Brain microvascular endothelial cell (primary cell): ENCODE results near the gene MMP14.
"Not testable (repeated sequence)": the region's sequence is repeated elsewhere in the genome, so short reads cannot be mapped to it uniquely, and the experiment has no call there.

Experiments
- DNase-seq: peaks from one replicate; pipeline ENCODE4 v3.0.0-alpha.2; 2020
- H3K27ac ChIP-seq: fragments of 250-450 bp; sonication (Bioruptor Pico); 2 replicates; pipeline ENCODE4 v1.5.1; 2020; ENCODE audit warnings: mild to moderate bottlenecking, moderate library complexity
- H3K27me3 ChIP-seq: fragments of 250-450 bp; sonication (Bioruptor Pico); replicated peaks from 2 replicates; pipeline ENCODE4 v1.5.1; 2020; ENCODE audit warnings: mild to moderate bottlenecking
- H3K36me3 ChIP-seq: fragments of 250-450 bp; sonication (Bioruptor Pico); replicated peaks from 2 replicates; pipeline ENCODE4 v1.5.1; 2020; ENCODE audit warnings: mild to moderate bottlenecking
- H3K4me3 ChIP-seq: 2 replicates; pipeline ENCODE4 v1.5.1; 2011; ENCODE audit warnings: low read depth, mild to moderate bottlenecking, control low read depth, low read length, moderate library complexity
- in situ Hi-C: cut with HindIII; loops from 2 replicates; pipeline ENCODE4 v1.10.0; 2017; ENCODE audit warnings: low sequenced_read_pairs, low pct_ligation_motif_present
- TF ChIP-seq, protein P1 (sequence below): IDR thresholded peaks from 2 replicates; pipeline ENCODE4 v1.5.1; 2011; ENCODE audit warnings: low read depth, mild to moderate bottlenecking, moderate library complexity, low read length, control low read depth, inconsistent platforms; ENCODE audit errors: missing control alignments

The MMP14 gene

DNA sequence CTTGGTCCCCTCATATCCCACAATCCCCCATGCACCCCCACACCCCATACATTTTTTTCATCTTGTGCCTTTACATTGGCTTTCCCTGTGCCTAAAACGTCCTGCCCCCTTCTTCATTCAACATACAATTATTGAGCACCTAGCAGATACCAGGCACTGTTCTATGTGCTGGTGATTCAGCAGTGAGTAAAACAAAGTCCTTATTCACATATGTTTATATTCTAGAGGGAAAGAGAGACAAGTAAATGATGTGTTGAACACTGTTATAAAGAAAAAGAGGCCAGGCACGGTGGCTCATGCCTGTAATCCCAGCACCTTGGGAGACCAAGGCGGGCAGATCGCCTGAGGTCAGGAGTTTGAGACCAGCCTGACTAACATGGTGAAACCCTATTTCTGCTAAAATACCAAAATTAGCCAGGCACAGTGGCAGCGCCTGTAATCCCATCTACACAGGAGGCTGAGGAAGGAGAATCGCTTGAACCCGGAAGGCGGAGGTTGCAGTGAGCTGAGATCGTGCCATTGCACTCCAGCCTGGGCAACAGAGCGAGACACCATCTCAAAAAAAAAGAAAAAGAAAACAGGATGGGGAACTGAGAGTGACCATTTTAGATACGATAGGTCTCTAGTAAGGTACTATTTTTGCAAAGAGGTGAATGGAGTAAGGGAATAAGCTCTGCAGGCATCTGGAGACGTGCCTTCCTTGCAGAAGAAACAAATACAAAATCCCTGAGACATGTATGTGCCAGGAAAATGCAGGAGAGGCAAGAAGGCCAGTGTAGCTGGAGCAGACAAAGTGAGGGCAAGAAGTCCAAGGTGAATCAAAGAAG, 33.3 kb upstream of the MMP14 start:
- Histone ChIP-seq H3K27me3 (no peaks in the 10 kb centered on the region), H3K36me3 (no peaks in the 10 kb centered on the region), H3K27ac (no peak overlapping the region), H3K4me3 (no peak overlapping the region)
- in situ Hi-C loops, result no loop called here
- TF ChIP-seq, protein P1, sequence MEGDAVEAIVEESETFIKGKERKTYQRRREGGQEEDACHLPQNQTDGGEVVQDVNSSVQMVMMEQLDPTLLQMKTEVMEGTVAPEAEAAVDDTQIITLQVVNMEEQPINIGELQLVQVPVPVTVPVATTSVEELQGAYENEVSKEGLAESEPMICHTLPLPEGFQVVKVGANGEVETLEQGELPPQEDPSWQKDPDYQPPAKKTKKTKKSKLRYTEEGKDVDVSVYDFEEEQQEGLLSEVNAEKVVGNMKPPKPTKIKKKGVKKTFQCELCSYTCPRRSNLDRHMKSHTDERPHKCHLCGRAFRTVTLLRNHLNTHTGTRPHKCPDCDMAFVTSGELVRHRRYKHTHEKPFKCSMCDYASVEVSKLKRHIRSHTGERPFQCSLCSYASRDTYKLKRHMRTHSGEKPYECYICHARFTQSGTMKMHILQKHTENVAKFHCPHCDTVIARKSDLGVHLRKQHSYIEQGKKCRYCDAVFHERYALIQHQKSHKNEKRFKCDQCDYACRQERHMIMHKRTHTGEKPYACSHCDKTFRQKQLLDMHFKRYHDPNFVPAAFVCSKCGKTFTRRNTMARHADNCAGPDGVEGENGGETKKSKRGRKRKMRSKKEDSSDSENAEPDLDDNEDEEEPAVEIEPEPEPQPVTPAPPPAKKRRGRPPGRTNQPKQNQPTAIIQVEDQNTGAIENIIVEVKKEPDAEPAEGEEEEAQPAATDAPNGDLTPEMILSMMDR, result no peak
- DNase-seq, result no peak

DNA sequence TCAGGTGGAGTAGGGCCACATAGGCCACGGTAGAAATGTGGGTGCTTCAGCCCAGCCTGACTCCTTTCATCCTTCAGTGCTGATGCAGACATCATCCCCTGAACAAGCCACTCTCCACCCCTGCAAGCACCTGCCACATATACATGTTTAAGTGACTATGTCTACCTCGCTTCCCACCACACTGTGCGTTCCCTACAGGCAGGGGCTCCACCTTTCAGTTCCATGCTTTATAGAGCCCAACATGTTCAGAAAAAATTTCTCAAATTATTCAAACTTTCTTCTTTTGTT, 32.8 kb upstream of the MMP14 start:
- Histone ChIP-seq H3K36me3 (no peaks in the 10 kb centered on the region), H3K27me3 (no peaks in the 10 kb centered on the region), H3K4me3 (no peak overlapping the region), H3K27ac (no peak overlapping the region)
- TF ChIP-seq, protein P1, result no peak
- in situ Hi-C loops, result no loop called here
- no peak for DNase-seq

DNA sequence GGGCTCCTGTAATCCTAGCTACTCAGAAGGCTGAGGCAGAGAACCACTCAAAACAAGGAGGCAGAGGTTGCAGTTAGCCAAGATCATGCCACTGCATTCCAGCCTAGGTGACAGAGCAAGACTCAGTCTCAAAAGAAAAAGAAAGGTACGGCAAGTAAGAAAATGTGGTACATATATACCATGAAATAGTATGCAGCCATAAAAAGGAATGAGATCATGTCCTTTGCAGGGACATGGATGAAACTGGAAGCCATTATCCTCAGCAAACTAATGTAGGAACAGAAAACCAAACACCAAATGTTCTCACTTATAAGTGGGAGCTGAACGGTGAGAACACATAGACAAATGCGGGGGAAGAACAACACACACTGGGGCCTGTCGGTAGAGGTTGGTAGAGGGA, 31.1 kb upstream of the MMP14 start:
- DNase-seq, H3K36me3 ChIP-seq, in situ Hi-C loops, H3K27ac ChIP-seq, H3K4me3 ChIP-seq, H3K27me3 ChIP-seq: not testable (repeated sequence)

DNA sequence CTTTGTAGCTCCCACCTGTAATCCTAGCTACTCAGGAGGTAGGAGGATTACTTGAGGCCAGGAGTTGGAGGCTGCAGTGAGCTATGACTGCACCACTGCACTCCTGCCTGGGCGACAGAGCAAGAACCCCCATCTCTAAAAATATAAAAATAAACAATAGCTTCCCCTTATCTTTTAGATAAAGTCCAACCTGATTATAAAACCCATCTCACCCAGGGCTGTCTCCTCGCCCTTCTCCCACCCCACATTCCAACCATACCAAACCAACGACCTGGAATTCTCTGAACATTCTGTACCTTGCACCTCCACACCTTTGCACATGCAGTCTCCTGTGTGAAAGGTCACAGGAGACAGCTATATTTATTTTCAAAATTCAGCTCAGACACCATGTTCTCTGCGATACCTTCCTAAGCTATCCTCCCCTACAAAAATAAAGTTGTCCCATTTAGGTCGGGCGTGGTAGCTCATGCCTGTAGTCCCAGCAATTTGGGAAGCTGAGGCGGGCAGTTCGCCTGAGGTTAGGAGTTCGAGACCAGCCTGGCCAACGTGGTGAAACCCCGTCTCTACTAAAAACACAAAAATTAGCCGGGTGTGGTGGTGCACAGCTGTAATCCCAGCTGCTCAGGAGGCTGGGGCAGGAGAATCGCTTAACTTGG, 28.8 kb upstream of the MMP14 start:
- in situ Hi-C loops, result no loop called here
- TF ChIP-seq, protein P1, result no peak
- DNase-seq, result no peak
- H3K36me3 ChIP-seq, result no peaks in the 10 kb centered on the region
- no peak overlapping the region for H3K4me3 ChIP-seq
- H3K27me3 ChIP-seq, result no peaks in the 10 kb centered on the region
- no peak overlapping the region for H3K27ac ChIP-seq

DNA sequence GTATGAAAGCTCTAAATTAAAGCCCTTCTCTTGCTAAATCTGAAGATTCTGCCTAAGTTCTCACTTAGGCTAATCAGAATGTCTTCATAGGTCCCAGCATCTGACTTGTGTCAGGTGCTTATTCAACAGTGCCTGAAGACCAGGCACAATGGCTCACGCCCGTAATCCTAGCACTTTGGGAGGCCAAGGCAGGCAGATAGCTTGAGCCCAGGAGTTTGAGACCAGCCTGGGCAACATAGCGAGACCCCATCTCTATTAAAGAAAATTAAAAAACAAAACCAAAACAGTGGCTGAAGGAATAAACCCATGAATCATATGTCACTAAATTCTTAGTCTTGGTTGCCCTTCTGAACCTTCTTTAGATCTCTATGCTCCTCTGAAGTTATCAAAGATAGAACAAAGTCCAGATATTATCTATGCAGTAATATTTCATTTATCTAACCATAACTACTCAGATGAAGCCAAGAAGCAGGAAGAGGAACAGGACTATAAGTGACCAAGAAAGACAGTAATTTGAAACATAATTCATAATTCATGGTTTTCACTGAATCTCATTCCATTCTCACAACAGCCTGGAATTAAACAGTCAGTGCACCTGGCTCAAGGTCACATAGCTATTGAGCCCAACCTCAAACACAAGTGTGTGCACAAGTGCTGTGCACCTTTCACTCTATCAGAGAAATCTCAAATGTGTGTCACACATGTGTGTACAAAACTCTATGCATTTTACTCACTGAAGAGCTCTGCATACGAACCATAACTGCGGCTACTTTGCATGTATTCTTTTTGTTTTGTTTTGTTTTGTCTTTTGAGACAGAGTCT, 27.8 kb upstream of the MMP14 start:
- no peak for DNase-seq
- Histone ChIP-seq H3K36me3 (no peaks in the 10 kb centered on the region), H3K27ac (no peak overlapping the region), H3K4me3 (no peak overlapping the region), H3K27me3 (no peaks in the 10 kb centered on the region)
- in situ Hi-C loops, result no loop called here
- TF ChIP-seq, protein P1, result no peak

DNA sequence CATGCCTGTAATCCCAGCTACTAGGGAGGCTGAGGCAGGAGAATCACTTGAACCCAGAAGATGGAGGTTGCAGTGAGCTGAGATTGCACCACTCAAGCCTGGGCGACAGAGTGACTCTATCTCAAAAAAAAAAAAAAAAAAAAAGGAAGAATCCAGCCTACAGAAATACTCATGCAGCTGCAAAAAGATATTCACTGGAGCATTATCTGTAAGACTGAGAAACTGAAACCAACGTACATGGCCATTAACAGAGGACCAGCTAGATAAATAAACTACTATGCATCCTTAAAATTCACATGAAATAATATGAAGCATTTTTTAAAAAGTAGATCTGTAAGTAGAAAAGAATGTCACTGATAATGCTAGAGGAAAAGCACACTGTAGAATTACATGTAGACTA, 24.7 kb upstream of the MMP14 start:
- TF ChIP-seq, protein P1, result no peak
- in situ Hi-C loops, result no loop called here
- H3K27me3 ChIP-seq, result no peaks in the 10 kb centered on the region
- DNase-seq, result no peak
- no peaks in the 10 kb centered on the region for H3K36me3 ChIP-seq
- H3K27ac ChIP-seq, result no peak overlapping the region
- H3K4me3 ChIP-seq, result no peak overlapping the region
